Measurements from ENCODE around the gene FMN1.

Gene FMN1

DNA sequence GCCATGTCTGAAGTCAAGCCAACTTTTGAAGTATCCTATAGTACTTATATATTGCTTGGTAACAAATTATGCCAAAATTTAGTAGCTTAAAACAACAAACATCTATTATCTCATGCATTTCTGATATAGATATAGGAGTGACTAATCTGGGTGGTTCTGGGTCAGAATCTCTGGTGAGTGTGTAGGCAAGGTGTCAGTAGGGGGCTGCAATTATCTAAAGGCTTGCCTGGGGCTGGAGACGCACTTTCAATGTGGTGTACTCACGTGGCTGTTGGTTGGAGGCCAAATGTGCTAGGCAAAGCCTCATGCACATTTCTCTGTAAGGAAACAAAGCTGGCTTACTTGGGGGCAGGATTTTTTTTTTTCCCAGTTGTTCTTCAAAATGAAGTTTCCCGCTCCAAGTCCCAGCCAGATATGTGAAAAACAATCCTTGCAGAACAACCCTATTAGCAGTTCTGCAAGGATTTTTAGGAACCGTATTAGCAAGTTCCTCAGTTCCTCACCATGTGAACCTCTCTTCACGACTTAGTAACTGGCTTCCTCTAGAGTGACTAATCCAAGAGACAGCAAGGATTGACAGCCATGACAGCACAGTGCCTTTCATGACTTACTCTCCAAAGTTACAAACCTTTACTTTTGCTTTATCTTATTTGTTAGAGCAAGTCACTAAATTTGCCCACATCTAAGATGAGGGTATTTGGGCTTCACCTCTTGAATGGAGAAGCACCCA lies 450.9 kb downstream of the FMN1 start:
- no peak for TF ChIP-seq RAD21 (IDR thresholded peaks at IDR 0.05; ENCODE audit: low read depth)
- no peak for TF ChIP-seq CEBPB (IDR thresholded peaks at IDR 0.05)
- no peak for TF ChIP-seq TEAD4 (IDR thresholded peaks at IDR 0.05)
- TF ChIP-seq, protein P1, sequence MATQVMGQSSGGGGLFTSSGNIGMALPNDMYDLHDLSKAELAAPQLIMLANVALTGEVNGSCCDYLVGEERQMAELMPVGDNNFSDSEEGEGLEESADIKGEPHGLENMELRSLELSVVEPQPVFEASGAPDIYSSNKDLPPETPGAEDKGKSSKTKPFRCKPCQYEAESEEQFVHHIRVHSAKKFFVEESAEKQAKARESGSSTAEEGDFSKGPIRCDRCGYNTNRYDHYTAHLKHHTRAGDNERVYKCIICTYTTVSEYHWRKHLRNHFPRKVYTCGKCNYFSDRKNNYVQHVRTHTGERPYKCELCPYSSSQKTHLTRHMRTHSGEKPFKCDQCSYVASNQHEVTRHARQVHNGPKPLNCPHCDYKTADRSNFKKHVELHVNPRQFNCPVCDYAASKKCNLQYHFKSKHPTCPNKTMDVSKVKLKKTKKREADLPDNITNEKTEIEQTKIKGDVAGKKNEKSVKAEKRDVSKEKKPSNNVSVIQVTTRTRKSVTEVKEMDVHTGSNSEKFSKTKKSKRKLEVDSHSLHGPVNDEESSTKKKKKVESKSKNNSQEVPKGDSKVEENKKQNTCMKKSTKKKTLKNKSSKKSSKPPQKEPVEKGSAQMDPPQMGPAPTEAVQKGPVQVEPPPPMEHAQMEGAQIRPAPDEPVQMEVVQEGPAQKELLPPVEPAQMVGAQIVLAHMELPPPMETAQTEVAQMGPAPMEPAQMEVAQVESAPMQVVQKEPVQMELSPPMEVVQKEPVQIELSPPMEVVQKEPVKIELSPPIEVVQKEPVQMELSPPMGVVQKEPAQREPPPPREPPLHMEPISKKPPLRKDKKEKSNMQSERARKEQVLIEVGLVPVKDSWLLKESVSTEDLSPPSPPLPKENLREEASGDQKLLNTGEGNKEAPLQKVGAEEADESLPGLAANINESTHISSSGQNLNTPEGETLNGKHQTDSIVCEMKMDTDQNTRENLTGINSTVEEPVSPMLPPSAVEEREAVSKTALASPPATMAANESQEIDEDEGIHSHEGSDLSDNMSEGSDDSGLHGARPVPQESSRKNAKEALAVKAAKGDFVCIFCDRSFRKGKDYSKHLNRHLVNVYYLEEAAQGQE (IDR thresholded peaks at IDR 0.05; ENCODE audit: low read depth): no peak

DNA sequence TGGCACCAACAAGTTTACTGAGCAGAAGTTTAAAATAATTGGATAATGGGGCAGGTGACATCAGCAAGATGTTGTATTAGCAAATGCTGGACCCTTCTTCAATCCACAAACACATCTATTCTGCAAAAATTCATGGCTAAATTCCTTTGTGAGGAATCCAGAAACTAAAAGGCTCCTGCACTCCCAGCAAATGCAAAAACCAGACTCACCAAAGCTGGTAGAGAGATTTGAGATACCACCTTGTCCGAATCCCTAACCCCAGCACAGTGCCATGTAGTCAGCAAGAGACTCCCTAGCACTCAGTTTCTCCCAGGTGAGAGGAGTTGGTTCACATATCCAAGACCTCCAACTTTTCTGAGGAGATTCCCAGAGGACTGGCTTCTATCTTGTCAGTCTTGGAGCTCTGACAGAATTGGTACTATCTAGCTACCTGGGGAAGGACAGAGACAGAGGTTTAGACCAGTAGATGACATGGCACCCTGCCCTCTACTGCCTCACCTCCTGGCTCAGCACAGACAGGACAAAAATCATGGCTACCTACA lies 454.9 kb downstream of the FMN1 start:
- TF ChIP-seq TAF1 (IDR thresholded peaks at IDR 0.05; ENCODE audit: low read depth) (no peak), RAD21 (IDR thresholded peaks at IDR 0.05; ENCODE audit: low read depth) (no peak), FOXM1 (IDR thresholded peaks at IDR 0.05; ENCODE audit: borderline replicate concordance, low read depth) (no peak), EGR1 (IDR thresholded peaks at IDR 0.05) (no peak), CREB1 (IDR thresholded peaks at IDR 0.05; ENCODE audit: low read depth) (no peak), YY1 (IDR thresholded peaks at IDR 0.05; ENCODE audit: low read depth) (no peak)
- TF ChIP-seq, protein P2, sequence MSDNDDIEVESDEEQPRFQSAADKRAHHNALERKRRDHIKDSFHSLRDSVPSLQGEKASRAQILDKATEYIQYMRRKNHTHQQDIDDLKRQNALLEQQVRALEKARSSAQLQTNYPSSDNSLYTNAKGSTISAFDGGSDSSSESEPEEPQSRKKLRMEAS (IDR thresholded peaks at IDR 0.05): no peak
- TF ChIP-seq, protein P1 (IDR thresholded peaks at IDR 0.05; ENCODE audit: low read depth): no peak
- TF ChIP-seq, protein P3, sequence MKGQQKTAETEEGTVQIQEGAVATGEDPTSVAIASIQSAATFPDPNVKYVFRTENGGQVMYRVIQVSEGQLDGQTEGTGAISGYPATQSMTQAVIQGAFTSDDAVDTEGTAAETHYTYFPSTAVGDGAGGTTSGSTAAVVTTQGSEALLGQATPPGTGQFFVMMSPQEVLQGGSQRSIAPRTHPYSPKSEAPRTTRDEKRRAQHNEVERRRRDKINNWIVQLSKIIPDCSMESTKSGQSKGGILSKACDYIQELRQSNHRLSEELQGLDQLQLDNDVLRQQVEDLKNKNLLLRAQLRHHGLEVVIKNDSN (IDR thresholded peaks at IDR 0.05): no peak

DNA sequence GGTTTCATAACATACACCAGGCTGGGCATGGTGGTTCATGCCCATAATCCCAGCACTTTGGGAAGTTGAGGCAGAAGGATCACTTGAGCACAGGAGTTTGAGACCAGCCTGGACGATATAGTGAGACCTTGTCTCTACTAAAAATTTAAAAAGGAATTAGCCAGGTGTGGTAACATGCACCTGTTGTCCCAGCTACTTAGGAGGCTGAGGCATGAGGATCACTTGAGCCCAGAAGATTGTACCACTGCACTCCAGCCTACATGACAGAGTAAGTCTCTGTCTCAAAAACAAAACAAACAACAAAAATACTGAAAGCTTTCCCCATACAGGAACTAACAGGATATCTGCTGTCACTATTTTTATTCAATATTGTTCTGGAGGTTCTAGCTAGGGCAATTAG lies 455.8 kb downstream of the FMN1 start:
- TF ChIP-seq NFIC (IDR thresholded peaks at IDR 0.05) (no peak), FOXM1 (IDR thresholded peaks at IDR 0.05; ENCODE audit: borderline replicate concordance, low read depth) (no peak), EGR1 (IDR thresholded peaks at IDR 0.05) (no peak), TCF12 (IDR thresholded peaks at IDR 0.05; ENCODE audit: low read depth) (no peak), EP300 (IDR thresholded peaks at IDR 0.05; ENCODE audit: borderline replicate concordance) (no peak), CEBPB (IDR thresholded peaks at IDR 0.05) (no peak), CREB1 (IDR thresholded peaks at IDR 0.05; ENCODE audit: low read depth) (no peak), TEAD4 (IDR thresholded peaks at IDR 0.05) (no peak), ZBTB7A (IDR thresholded peaks at IDR 0.05; ENCODE audit: low read depth) (no peak), TAF1 (IDR thresholded peaks at IDR 0.05; ENCODE audit: low read depth) (no peak)
- TF ChIP-seq, protein P2 (IDR thresholded peaks at IDR 0.05): no peak
- TF ChIP-seq, protein P3 (IDR thresholded peaks at IDR 0.05): no peak
- TF ChIP-seq, protein P1 (IDR thresholded peaks at IDR 0.05; ENCODE audit: low read depth): no peak

DNA sequence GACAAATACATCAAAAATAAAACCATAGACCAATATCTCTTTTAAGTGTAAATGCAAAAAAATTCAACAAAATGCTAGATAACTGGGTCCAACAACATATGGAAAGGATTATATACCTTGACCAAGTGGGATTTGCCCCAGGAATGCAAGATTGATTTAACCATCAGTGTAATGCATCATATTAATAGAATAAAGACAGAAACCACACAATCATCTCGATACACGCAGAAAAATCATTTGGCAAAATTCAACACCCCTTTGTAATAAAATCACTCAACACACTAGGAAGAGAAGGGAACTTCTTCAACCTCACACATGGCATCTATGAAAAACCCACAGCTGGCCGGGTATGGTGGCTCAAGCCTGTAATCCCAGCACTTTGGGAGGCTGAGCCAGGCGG lies 457.2 kb downstream of the FMN1 start:
- TF ChIP-seq, protein P3 (IDR thresholded peaks at IDR 0.05): no peak
- no peak for TF ChIP-seq YY1 (IDR thresholded peaks at IDR 0.05; ENCODE audit: low read depth)
- TF ChIP-seq CREB1 (IDR thresholded peaks at IDR 0.05; ENCODE audit: low read depth): no peak
- no peak for TF ChIP-seq EGR1 (IDR thresholded peaks at IDR 0.05)
- no peak for TF ChIP-seq TAF1 (IDR thresholded peaks at IDR 0.05; ENCODE audit: low read depth)
- TF ChIP-seq NFIC (IDR thresholded peaks at IDR 0.05): no peak
- TF ChIP-seq TCF12 (IDR thresholded peaks at IDR 0.05; ENCODE audit: low read depth): no peak
- TF ChIP-seq ZBTB7A (IDR thresholded peaks at IDR 0.05; ENCODE audit: low read depth): no peak
- TF ChIP-seq, protein P2 (IDR thresholded peaks at IDR 0.05): no peak
- TF ChIP-seq TEAD4 (IDR thresholded peaks at IDR 0.05): no peak
- no peak for TF ChIP-seq EP300 (IDR thresholded peaks at IDR 0.05; ENCODE audit: borderline replicate concordance)
- no peak for TF ChIP-seq RAD21 (IDR thresholded peaks at IDR 0.05; ENCODE audit: low read depth)
- TF ChIP-seq, protein P1 (IDR thresholded peaks at IDR 0.05; ENCODE audit: low read depth): no peak
- TF ChIP-seq CEBPB (IDR thresholded peaks at IDR 0.05): no peak
- TF ChIP-seq FOXM1 (IDR thresholded peaks at IDR 0.05; ENCODE audit: borderline replicate concordance, low read depth): no peak

All from Ishikawa (cell line).